SU-DHL-6 (cell line): Measurements from ENCODE around the gene FBN2.

Experiments used
- CTCF ChIP-seq: fragments of 200-600 bp; sonication (generic); IDR thresholded peaks from one replicate; pipeline ENCODE4 v1.5.1; 2017; ENCODE audit warnings: antibody characterized with exemption, mild to moderate bottlenecking, low read length, moderate library complexity; ENCODE audit not compliant: insufficient read depth, poor library complexity, severe bottlenecking
- EZH2phosphoT487 ChIP-seq: fragments of 200-600 bp; sonication (generic), shearing (Covaris generic); conservative IDR thresholded peaks from 2 replicates; pipeline ENCODE4 v1.6.1; 2018; ENCODE audit warnings: mild to moderate bottlenecking, antibody characterized with exemption, low read length, moderate library complexity, mixed read lengths

- TF ChIP-seq CTCF (no peak), EZH2phosphoT487 (no peak)
These were observed 2.8 kb downstream of the FBN2 start for GRCh38 chr5:128535251-128535650.
